ENCODE results near the gene VASP. TPM values are rescaled to one million over a fixed set of nuclear protein-coding genes. Genes with fewer than 3 reads are reported as not detected.

VASP gene
- total and polyA plus RNA-seq, 2 of the 13 experiments (the other 11 are each of a cell fraction or from before 2014, with no cell fraction given): 41.8 to 67.1 TPM

GRCh38 chr19:45469132-45469944 lies 37.9 kb upstream of the VASP start (continued):
- TF ChIP-seq ATF3 (CRISPR knock-in tag; IDR thresholded peaks at IDR 0.05) (no peak), ZMAT5 (CRISPR knock-in tag; IDR thresholded peaks at IDR 0.05; ENCODE audit: borderline replicate concordance, low read depth) (no peak), ZBTB40 (IDR thresholded peaks at IDR 0.05) (no peak), ZBTB40 (CRISPR knock-in tag; IDR thresholded peaks at IDR 0.05) (0 out of 2 replicates have a peak, but pooled peaks have one; percentile 56), ZSCAN9 (CRISPR knock-in tag; IDR thresholded peaks at IDR 0.05; ENCODE audit: borderline replicate concordance) (no peak), HNRNPLL (IDR thresholded peaks at IDR 0.05; ENCODE audit: low read depth, low read length, poor library complexity, severe bottlenecking) (peak; percentile 95), RARA (CRISPR knock-in tag; IDR thresholded peaks at IDR 0.05) (peak; percentile 19; the same call in 1 of the 2 replicates), ZNF414 (CRISPR knock-in tag; IDR thresholded peaks at IDR 0.05) (peak; percentile 54; the same call in 1 of the 2 replicates), FIP1L1 (IDR thresholded peaks at IDR 0.05; ENCODE audit: borderline replicate concordance, insufficient read depth, low read depth, low read length) (no peak), POGK (CRISPR knock-in tag; conservative IDR thresholded peaks at IDR 0.05) (0 out of 2 replicates have a peak, but pooled peaks have one; percentile 30), ZFP36 (IDR thresholded peaks at IDR 0.05; ENCODE audit: borderline replicate concordance, low read depth, low read length, partially characterized antibody) (no peak), TMF1 (CRISPR knock-in tag; IDR thresholded peaks at IDR 0.05; ENCODE audit: low read depth) (no peak)
